OCI-LY1 (cell line): ENCODE data around the gene PDZRN3.

Source experiments
- H2AFZ ChIP-seq: fragments of 200-600 bp; sonication (generic), shearing (Covaris generic); 2 replicates; pipeline ENCODE4 v1.6.0; 2014; ENCODE audit warnings: antibody characterized with exemption, mild to moderate bottlenecking, low read length
- H3F3A ChIP-seq: fragments of 200-600 bp; sonication (generic), shearing (Covaris generic); 2 replicates; pipeline ENCODE4 v1.6.0; 2014; ENCODE audit warnings: mild to moderate bottlenecking, antibody characterized with exemption, low read length, moderate library complexity; ENCODE audit not compliant: insufficient read depth
- H3K27ac ChIP-seq: fragments of 200-600 bp; sonication (generic); 2 replicates; pipeline ENCODE4 v1.5.1; 2014; ENCODE audit warnings: low read length, mixed run types, mild to moderate bottlenecking, low read depth; ENCODE audit not compliant: poor library complexity, severe bottlenecking
- H3K27me3 ChIP-seq: fragments of 200-600 bp; sonication (generic); 2 replicates; pipeline ENCODE4 v1.6.0; 2014; ENCODE audit warnings: antibody characterized with exemption, mild to moderate bottlenecking, low read length, moderate library complexity; ENCODE audit not compliant: insufficient read depth
- H3K36me3 ChIP-seq: fragments of 200-600 bp; sonication (generic); 2 replicates; pipeline ENCODE4 v1.6.1; 2014; ENCODE audit warnings: mild to moderate bottlenecking, antibody characterized with exemption, low read length, moderate library complexity, mixed read lengths; ENCODE audit not compliant: insufficient read depth
- H3K4me1 ChIP-seq: fragments of 200-600 bp; sonication (generic); 2 replicates; pipeline ENCODE4 v1.5.1; 2014; ENCODE audit warnings: mild to moderate bottlenecking, low read length, moderate library complexity; ENCODE audit not compliant: insufficient read depth, severe bottlenecking
- H3K4me2 ChIP-seq: fragments of 200-600 bp; sonication (generic), shearing (Covaris generic); 2 replicates; pipeline ENCODE4 v1.6.1; 2014; ENCODE audit warnings: low read length
- H3K4me3 ChIP-seq: fragments of 200-600 bp; sonication (generic); 2 replicates; pipeline ENCODE4 v1.5.1; 2014; ENCODE audit warnings: low read length, low read depth, mild to moderate bottlenecking, mixed read lengths; ENCODE audit not compliant: poor library complexity, severe bottlenecking
- H3K79me2 ChIP-seq: fragments of 200-600 bp; shearing (Covaris generic); 2 replicates; pipeline ENCODE4 v1.6.1; 2016; ENCODE audit warnings: mixed run types, low read length, mixed read lengths; ENCODE audit not compliant: insufficient read depth
- H3K9ac ChIP-seq: fragments of 200-600 bp; sonication (generic), shearing (Covaris generic); 2 replicates; pipeline ENCODE4 v1.6.1; 2014; ENCODE audit warnings: mild to moderate bottlenecking, low read length, mixed read lengths
- H3K9me2 ChIP-seq: fragments of 200-600 bp; sonication (generic), shearing (Covaris generic); 2 replicates; pipeline ENCODE4 v1.6.1; 2014; ENCODE audit warnings: low read depth, mild to moderate bottlenecking, low read length, mixed read lengths
- H3K9me3 ChIP-seq: fragments of 200-600 bp; shearing (Covaris generic); 2 replicates; pipeline ENCODE4 v1.6.1; 2014; ENCODE audit warnings: low read length, mixed read lengths
- H4K20me1 ChIP-seq: fragments of 200-600 bp; sonication (generic), shearing (Covaris generic); 2 replicates; pipeline ENCODE4 v1.6.0; 2016; ENCODE audit warnings: mild to moderate bottlenecking, low read length; ENCODE audit not compliant: insufficient read depth
- CTCF ChIP-seq: fragments of 200-600 bp; sonication (generic), shearing (Covaris generic); IDR thresholded peaks from 2 replicates; pipeline ENCODE4 v1.5.1; 2017; ENCODE audit warnings: mild to moderate bottlenecking, antibody characterized with exemption, low read length, moderate library complexity, mixed read lengths
- EZH2 ChIP-seq: fragments of 200-600 bp; sonication (generic), shearing (Covaris generic); IDR thresholded peaks from 2 replicates; pipeline ENCODE4 v1.8.0; 2017; ENCODE audit warnings: borderline replicate concordance, mixed run types, mild to moderate bottlenecking, antibody characterized with exemption, low read length, moderate library complexity, mixed read lengths

Gene PDZRN3

GRCh38 chr3:73597476-73597875, 27.3 kb downstream of the PDZRN3 start:
- no peaks in the 10 kb centered on the region for H3K79me2 ChIP-seq
- no peaks in the 10 kb centered on the region for H3K9me2 ChIP-seq
- no peak overlapping the region for H3K9ac ChIP-seq
- H3F3A ChIP-seq, result no peaks in the 10 kb centered on the region
- H3K27me3 ChIP-seq, result no peaks in the 10 kb centered on the region
- H4K20me1 ChIP-seq, result no peaks in the 10 kb centered on the region
- TF ChIP-seq CTCF (no peak), EZH2 (no peak)
- no peak overlapping the region for H3K4me3 ChIP-seq
- H3K27ac ChIP-seq, result no peak overlapping the region
- H3K4me1 ChIP-seq, result no peaks in the 10 kb centered on the region
- H3K9me3 ChIP-seq, result no peaks in the 10 kb centered on the region
- H2AFZ ChIP-seq, result no peak overlapping the region
- no peaks in the 10 kb centered on the region for H3K36me3 ChIP-seq
- H3K4me2 ChIP-seq, result no peak overlapping the region

GRCh38 chr3:73592154-73593144, 32.3 kb downstream of the PDZRN3 start:
- Histone ChIP-seq H3K9me2 (no peaks in the 10 kb centered on the region), H3K4me3 (no peak overlapping the region), H3K36me3 (no peaks in the 10 kb centered on the region), H3K4me2 (no peak overlapping the region), H3K79me2 (no peaks in the 10 kb centered on the region), H4K20me1 (no peaks in the 10 kb centered on the region), H2AFZ (no peak overlapping the region), H3K9me3 (no peaks in the 10 kb centered on the region), H3K4me1 (no peaks in the 10 kb centered on the region), H3K27ac (no peak overlapping the region), H3K9ac (no peak overlapping the region), H3K27me3 (no peaks in the 10 kb centered on the region), H3F3A (no peaks in the 10 kb centered on the region)
- TF ChIP-seq CTCF, result no peak
- TF ChIP-seq EZH2, result no peak

GRCh38 chr3:73591286-73591800, 33.4 kb downstream of the PDZRN3 start:
- H3K4me2 ChIP-seq, result no peak overlapping the region
- no peak overlapping the region for H3K27ac ChIP-seq
- TF ChIP-seq CTCF (no peak), EZH2 (no peak)
- H3K79me2 ChIP-seq, result no peaks in the 10 kb centered on the region
- H3K9me2 ChIP-seq, result no peaks in the 10 kb centered on the region
- H3K9me3 ChIP-seq, result no peaks in the 10 kb centered on the region
- H2AFZ ChIP-seq, result no peak overlapping the region
- no peaks in the 10 kb centered on the region for H3K27me3 ChIP-seq
- H3K36me3 ChIP-seq, result no peaks in the 10 kb centered on the region
- no peaks in the 10 kb centered on the region for H3F3A ChIP-seq
- no peak overlapping the region for H3K9ac ChIP-seq
- no peaks in the 10 kb centered on the region for H4K20me1 ChIP-seq
- no peak overlapping the region for H3K4me3 ChIP-seq
- H3K4me1 ChIP-seq, result no peaks in the 10 kb centered on the region
